ENCODE measurements around the gene DNAJA2. TPM values are rescaled to one million over a fixed set of nuclear protein-coding genes. Genes with fewer than 3 reads are reported as not detected.
"Not testable (repeated sequence)": the region's sequence is repeated elsewhere in the genome, so short reads cannot be mapped to it uniquely, and the experiment has no call there.

The DNAJA2 gene
- 37.7 TPM for polyA plus RNA-seq (2012; ENCODE audit: low read depth, missing spikeins)

DNA sequence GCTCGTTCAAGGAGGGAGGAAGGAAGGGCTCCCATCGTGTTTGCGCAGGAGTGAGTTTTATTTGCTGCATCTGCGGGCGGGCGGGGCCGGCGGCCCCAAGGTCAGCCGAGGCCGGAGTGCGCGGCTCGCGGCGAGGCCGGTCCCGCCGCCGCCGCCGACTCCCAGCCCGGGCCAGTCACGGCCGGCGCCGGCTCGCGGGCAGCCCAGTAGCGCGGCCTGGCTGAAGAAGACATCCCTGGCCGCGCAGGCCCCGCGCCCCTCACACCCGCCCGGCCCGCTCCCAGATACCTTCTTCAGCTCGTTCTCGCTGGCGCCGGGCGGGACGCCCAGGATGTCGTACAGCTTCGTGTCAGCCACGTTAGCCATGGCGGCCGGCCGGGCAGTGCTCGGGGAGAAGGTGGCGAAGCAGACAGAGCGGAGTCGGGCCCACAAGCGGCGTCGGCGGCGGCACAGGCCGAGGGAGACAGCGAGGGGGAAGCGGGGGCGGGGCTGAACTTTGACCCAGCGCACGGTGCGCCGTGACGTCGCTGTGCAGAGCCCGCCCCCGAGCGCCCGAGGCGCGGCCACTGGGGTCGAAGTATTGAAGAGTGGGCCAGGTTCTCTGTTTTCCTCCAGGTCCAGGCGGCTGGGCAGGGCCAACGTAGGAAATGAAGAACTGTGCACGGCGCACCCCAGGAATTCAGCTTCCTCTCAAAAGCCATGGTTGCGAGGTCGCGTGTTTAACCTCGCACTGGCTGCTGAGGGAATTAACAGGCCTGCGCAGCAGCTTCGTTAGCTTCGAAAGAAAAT, at the start of gene DNAJA2:
DNAJA2 (minus strand) TSS at position 468 of the 789 bp plus-strand sequence; CDS start at position 366, 102 bp downstream.
- TF ChIP-seq POU2F2 (IDR thresholded peaks at IDR 0.05; ENCODE audit: low read depth, low read length) (no peak), TAF1 (IDR thresholded peaks at IDR 0.05; ENCODE audit: low read depth, low read length) (peak; percentile 72), SPI1 (IDR thresholded peaks at IDR 0.05; ENCODE audit: low read depth, low read length) (0 out of 2 replicates have a peak, but pooled peaks have one; percentile 10), POLR2AphosphoS5 (IDR thresholded peaks at IDR 0.05; ENCODE audit: low read depth, low read length) (peak; percentile 88; the same call in 1 of the 2 replicates), PAX5 (IDR thresholded peaks at IDR 0.05; ENCODE audit: insufficient read depth, low read length, severe bottlenecking) (no peak), POLR2A (IDR thresholded peaks at IDR 0.05; ENCODE audit: low read depth, low read length) (peak; percentile 87)
- FAIRE-seq (peak; percentile 97), DNase-seq (ENCODE audit: insufficient read length, low spot score) (peak; percentile 82)

DNA sequence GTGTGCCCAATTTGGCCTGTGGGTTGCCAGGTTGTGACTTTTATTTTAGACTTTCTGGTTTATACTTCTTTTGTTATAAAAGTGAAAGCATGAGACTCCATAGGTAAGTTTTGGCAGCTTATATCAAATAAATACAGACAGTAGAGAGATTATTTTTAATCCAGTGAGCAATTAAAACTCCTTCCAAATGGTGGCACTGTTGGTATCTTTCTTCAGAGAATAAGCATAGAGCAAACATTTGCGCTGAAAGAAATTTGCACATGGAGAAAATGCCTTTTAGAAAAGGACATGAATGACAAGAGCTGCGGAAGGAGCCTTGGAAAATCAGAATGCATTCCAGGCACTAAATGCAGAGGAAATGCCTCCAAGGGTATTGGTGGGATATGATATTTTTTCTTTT, 46.1 kb upstream of the DNAJA2 start:
- TF ChIP-seq POLR2AphosphoS5 (IDR thresholded peaks at IDR 0.05; ENCODE audit: low read depth, low read length): no peak
- DNase-seq (ENCODE audit: insufficient read length, low spot score): no peak
- no peak for FAIRE-seq

DNA sequence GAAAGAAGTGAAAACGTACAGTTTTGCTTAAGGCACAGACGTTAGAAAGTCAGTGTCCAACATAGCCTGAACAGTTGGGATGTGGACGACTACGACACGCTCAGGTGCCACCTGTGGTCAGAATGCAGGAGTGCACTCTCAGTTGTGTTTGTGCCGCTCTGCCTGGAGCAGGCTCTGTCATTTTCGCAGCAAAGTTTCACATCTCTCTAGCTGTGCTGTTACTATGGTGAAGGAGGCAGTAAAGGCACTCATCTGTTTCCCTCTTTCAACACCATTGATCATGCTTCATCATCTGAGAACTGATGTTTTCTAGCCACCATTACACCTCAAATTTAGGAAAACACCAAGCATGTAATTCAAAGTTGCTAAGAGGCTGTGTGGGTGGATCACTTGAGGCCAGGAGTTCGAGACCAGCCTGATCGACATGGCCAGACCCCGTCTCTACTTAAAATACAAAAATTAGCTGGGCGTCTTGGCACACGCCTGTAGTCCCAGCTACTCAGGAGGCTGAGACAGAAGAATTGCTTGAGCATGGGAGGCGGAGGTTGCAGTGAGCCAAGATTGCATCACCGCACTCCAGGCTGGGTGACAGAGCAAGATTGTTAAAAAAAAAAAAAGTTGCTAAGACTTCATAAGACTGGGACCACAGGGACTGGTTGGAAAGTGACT, 44.9 kb upstream of the DNAJA2 start:
- DNase-seq (ENCODE audit: insufficient read length, low spot score): peak; percentile 69
- FAIRE-seq: peak; percentile 100
- TF ChIP-seq SPI1 (IDR thresholded peaks at IDR 0.05; ENCODE audit: low read depth, low read length) (peak; percentile 45), POU2F2 (IDR thresholded peaks at IDR 0.05; ENCODE audit: low read depth, low read length) (no peak), POLR2AphosphoS5 (IDR thresholded peaks at IDR 0.05; ENCODE audit: low read depth, low read length) (no peak), TAF1 (IDR thresholded peaks at IDR 0.05; ENCODE audit: low read depth, low read length) (no peak), PAX5 (IDR thresholded peaks at IDR 0.05; ENCODE audit: insufficient read depth, low read length, severe bottlenecking) (no peak), POLR2A (IDR thresholded peaks at IDR 0.05; ENCODE audit: low read depth, low read length) (no peak)

DNA sequence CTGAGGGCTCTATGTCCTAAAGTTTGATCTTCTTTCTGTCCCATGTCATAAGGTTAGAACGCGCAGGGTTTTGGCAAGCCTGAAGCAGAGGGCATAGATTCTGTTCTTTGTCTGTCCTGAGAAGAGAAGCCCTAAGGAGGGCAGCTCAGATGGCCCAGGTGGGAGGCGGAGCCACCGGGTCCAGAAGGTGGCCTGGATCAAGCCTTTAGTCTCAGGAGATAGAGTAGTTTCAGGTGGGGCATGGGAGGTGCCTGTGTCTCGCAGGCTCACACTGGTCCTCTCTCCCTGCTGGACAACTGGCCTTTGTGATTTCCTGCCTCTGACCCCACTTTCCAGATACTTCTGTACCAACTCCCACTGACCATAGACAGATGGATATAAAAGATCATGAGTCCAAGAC, 44.2 kb upstream of the DNAJA2 start:
- FAIRE-seq (peak; percentile 80), DNase-seq (ENCODE audit: insufficient read length, low spot score) (no peak)
- no peak for TF ChIP-seq POLR2A (IDR thresholded peaks at IDR 0.05; ENCODE audit: low read depth, low read length)
- TF ChIP-seq PAX5 (IDR thresholded peaks at IDR 0.05; ENCODE audit: insufficient read depth, low read length, severe bottlenecking): no peak
- TF ChIP-seq POLR2AphosphoS5 (IDR thresholded peaks at IDR 0.05; ENCODE audit: low read depth, low read length): no peak
- no peak for TF ChIP-seq TAF1 (IDR thresholded peaks at IDR 0.05; ENCODE audit: low read depth, low read length)

DNA sequence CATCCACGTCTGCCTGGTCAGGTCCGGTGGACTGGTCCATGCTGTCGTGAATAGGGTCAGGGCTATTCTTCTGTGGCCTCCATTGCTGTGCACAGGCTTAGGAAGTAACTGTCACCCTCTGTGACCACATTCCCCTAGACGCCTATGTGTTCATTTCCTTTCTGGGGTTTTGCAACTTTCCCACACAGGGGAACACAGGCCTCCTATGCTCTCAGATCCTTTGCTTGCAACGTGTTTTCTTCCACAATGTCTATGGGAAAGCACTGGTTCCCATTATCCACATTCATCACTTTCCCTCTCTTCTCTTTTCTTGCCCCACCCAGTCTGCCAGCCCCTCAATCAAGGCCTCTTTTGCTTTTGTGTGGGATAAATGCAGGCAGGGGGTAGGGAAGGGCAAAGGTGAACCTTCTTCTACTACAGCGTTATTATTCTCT, 43.2 kb upstream of the DNAJA2 start:
- peak; percentile 48; the same call in 1 of the 2 replicates for TF ChIP-seq POLR2A (IDR thresholded peaks at IDR 0.05; ENCODE audit: low read depth, low read length)
- TF ChIP-seq POU2F2 (IDR thresholded peaks at IDR 0.05; ENCODE audit: low read depth, low read length): no peak
- TF ChIP-seq PAX5 (IDR thresholded peaks at IDR 0.05; ENCODE audit: insufficient read depth, low read length, severe bottlenecking): no peak
- TF ChIP-seq TAF1 (IDR thresholded peaks at IDR 0.05; ENCODE audit: low read depth, low read length): no peak
- peak; percentile 46 for TF ChIP-seq SPI1 (IDR thresholded peaks at IDR 0.05; ENCODE audit: low read depth, low read length)
- TF ChIP-seq POLR2AphosphoS5 (IDR thresholded peaks at IDR 0.05; ENCODE audit: low read depth, low read length): no peak
- peak; percentile 44 for DNase-seq (ENCODE audit: insufficient read length, low spot score)
- FAIRE-seq: peak; percentile 93

DNA sequence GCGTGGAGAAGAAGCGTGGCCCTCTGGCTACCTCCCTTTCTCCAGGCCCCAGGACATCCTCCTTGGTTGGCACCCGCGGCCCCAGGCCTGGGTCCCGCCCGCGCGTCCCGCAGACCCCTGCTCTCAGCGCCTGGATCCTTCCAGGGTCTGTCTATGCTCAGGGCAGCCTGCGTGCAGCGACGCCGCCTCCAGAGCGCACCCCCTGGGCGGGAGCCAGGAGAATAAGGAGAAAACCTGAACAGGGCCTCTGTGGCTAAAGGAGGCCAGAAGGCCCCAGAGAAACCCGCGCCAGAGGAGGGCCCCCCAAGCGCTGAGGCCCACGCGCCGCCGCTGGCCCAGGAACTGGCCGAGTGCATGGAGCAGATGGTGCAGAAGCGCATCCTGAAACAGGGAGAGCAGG, 40.4 kb upstream of the DNAJA2 start:
- no peak for FAIRE-seq

DNA sequence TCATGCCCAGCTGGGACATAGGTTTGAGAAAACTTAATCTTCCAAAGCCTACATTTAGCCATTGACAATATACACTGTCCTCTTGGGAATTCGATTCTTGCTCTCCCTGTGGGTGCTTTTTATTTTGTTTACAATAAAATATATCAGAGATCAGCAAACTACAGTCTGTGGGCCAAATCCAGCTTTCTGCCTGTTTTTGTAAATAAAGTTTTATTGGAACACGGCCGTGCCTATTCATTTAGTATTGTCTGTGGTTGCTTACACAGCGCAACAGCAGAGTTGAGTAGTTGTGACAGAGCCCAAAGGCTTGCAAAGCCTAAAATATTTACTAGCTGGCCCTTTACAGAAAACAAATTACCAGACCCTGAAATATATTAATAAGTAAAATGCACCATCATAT, 39.7 kb upstream of the DNAJA2 start:
- FAIRE-seq (no peak), DNase-seq (ENCODE audit: insufficient read length, low spot score) (no peak)
- no peak for TF ChIP-seq PAX5 (IDR thresholded peaks at IDR 0.05; ENCODE audit: insufficient read depth, low read length, severe bottlenecking)
- TF ChIP-seq SPI1 (IDR thresholded peaks at IDR 0.05; ENCODE audit: low read depth, low read length): no peak
- TF ChIP-seq POU2F2 (IDR thresholded peaks at IDR 0.05; ENCODE audit: low read depth, low read length): no peak
- TF ChIP-seq TAF1 (IDR thresholded peaks at IDR 0.05; ENCODE audit: low read depth, low read length): no peak
- TF ChIP-seq POLR2A (IDR thresholded peaks at IDR 0.05; ENCODE audit: low read depth, low read length): no peak

More for the DNA sequence above, 40.4 kb upstream of the DNAJA2 start:
- no peak for TF ChIP-seq POU2F2 (IDR thresholded peaks at IDR 0.05; ENCODE audit: low read depth, low read length)
- TF ChIP-seq POLR2A (IDR thresholded peaks at IDR 0.05; ENCODE audit: low read depth, low read length): no peak
- TF ChIP-seq POLR2AphosphoS5 (IDR thresholded peaks at IDR 0.05; ENCODE audit: low read depth, low read length): no peak
- TF ChIP-seq PAX5 (IDR thresholded peaks at IDR 0.05; ENCODE audit: insufficient read depth, low read length, severe bottlenecking): no peak
- TF ChIP-seq SPI1 (IDR thresholded peaks at IDR 0.05; ENCODE audit: low read depth, low read length): no peak
- no peak for TF ChIP-seq TAF1 (IDR thresholded peaks at IDR 0.05; ENCODE audit: low read depth, low read length)
- no peak for DNase-seq (ENCODE audit: insufficient read length, low spot score)

DNA sequence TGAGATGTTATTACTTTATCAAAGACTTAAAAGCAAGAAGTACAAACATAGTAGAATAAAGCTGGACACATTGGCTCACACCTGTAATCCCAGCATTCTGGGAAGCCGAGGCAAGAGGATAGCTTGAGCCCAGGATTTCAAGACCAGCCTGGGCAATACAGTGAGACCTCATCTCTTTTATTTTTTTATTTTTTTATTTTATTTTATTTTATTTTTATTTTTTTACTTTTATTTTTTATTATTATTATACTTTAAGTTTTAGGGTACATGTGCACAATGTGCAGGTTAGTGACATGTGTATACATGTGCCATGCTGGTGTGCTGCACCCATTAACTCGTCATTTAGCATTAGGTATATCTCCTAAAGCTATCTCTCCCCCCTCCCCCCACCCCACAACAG, 37.3 kb upstream of the DNAJA2 start:
- FAIRE-seq; DNase-seq (ENCODE audit: insufficient read length, low spot score): not testable (repeated sequence)

DNA sequence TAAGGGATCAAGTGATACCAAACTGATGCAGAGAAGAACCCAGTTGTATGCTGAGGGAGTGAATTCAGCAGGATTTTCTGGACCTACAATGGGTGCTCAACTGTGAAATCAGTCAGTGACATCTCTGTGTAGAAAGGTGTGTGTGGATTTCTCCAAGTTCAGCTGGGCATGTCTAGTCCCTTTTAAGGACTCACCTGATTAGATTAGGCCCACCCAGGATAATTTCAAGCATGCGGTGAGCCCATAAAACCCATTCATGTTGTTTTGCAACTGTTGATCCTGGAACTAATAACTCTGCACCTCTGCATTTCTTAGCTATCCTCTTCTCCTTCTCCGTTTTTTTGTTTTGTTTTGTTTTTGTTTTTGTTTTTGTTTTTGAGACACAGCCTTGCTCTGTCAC, 35.1 kb upstream of the DNAJA2 start:
- no peak for FAIRE-seq

DNA sequence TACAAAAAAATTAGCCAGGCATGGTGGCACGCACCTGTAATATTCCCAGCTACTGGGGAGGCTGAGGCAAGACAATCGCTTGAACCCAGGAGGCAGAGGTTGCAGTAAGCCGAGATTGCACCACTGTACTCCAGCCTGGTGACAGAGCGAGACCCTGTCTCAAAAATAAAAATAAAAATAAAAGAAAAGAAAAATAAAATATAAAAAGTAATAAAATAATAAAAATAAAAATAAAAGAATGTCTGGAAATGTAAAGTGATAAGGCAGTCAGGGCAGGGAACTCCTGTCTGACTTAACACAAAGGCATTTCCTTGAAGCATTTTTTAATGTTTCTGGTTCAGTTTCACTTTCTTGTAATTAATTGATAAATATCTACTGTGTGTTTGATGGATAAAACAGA, 34.7 kb upstream of the DNAJA2 start:
- FAIRE-seq: no peak
- DNase-seq (ENCODE audit: insufficient read length, low spot score): no peak
- TF ChIP-seq POU2F2 (IDR thresholded peaks at IDR 0.05; ENCODE audit: low read depth, low read length) (no peak), POLR2A (IDR thresholded peaks at IDR 0.05; ENCODE audit: low read depth, low read length) (no peak), TAF1 (IDR thresholded peaks at IDR 0.05; ENCODE audit: low read depth, low read length) (no peak), PAX5 (IDR thresholded peaks at IDR 0.05; ENCODE audit: insufficient read depth, low read length, severe bottlenecking) (no peak), SPI1 (IDR thresholded peaks at IDR 0.05; ENCODE audit: low read depth, low read length) (no peak), POLR2AphosphoS5 (IDR thresholded peaks at IDR 0.05; ENCODE audit: low read depth, low read length) (no peak)

More for the DNA sequence above, 35.1 kb upstream of the DNAJA2 start:
- no peak for TF ChIP-seq TAF1 (IDR thresholded peaks at IDR 0.05; ENCODE audit: low read depth, low read length)
- no peak for TF ChIP-seq PAX5 (IDR thresholded peaks at IDR 0.05; ENCODE audit: insufficient read depth, low read length, severe bottlenecking)
- no peak for TF ChIP-seq POU2F2 (IDR thresholded peaks at IDR 0.05; ENCODE audit: low read depth, low read length)
- no peak for TF ChIP-seq SPI1 (IDR thresholded peaks at IDR 0.05; ENCODE audit: low read depth, low read length)
- TF ChIP-seq POLR2A (IDR thresholded peaks at IDR 0.05; ENCODE audit: low read depth, low read length): no peak
- no peak for TF ChIP-seq POLR2AphosphoS5 (IDR thresholded peaks at IDR 0.05; ENCODE audit: low read depth, low read length)
- no peak for DNase-seq (ENCODE audit: insufficient read length, low spot score)

Measured in GM12891 (cell line).